ENCODE results near the gene IFITM10.
"Not testable (repeated sequence)": the region's sequence is repeated elsewhere in the genome, so short reads cannot be mapped to it uniquely, and the experiment has no call there.

IFITM10 gene

GRCh38 chr11:1777737-1778136 lies 27.3 kb upstream of the IFITM10 start:
- no peak for DNase-seq

- DNase-seq, result no peak
These were observed 26.7 kb upstream of the IFITM10 start for GRCh38 chr11:1776944-1777715.

GRCh38 chr11:1776331-1776851 lies 26.0 kb upstream of the IFITM10 start:
- DNase-seq, result no peak

DNA sequence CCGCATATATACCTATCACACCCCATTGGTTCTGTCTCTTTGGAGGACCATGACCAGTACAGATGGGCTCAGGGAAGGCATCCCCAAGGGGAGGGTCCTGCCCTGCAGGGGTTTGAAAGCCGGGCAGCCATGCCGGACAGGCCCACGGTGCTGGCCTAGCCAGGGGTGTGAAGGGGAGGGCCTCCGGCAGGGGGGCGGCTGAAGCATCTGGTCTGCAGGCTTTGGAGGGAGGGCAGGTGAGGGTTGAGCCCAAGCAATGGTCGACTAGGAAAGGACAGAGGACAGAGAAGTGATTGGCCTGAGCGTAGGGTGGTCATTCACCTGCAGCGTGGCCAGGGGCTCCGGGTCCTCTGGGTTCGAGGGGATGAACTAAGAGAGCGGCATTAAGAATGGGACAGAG lies 24.5 kb upstream of the IFITM10 start:
- no peak for DNase-seq

DNA sequence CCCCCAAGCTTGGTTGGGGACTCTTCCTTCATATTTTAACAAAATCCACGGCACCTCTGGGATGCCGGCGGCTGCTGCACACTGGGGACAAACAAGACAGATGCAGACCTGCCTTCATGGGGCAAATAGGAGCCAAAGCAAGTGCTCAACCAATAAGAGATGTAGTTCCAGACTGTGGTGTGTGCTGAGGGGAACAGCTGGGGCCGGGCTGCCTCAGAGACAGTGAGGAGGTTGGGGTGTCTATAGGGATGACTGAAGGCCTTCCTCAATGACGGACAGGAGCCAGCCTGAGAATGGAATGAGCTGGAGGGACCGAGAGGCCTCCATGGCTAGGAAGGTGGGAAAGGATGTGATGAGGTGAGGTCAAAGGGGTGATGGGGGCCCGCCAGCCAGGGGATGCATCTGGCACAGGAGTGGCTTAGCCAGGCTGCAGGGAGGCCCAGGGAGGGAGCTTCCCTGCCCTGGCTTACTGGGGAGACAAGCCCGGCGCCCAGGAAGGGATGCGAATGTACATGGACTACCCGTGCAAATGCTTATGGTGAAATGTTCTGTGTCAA lies 23.7 kb upstream of the IFITM10 start:
- no peak for DNase-seq

GRCh38 chr11:1773131-1773993 lies 23.0 kb upstream of the IFITM10 start:
- no peak for DNase-seq

GRCh38 chr11:1772270-1773130 lies 22.1 kb upstream of the IFITM10 start:
- DNase-seq, result peak; percentile 83

DNA sequence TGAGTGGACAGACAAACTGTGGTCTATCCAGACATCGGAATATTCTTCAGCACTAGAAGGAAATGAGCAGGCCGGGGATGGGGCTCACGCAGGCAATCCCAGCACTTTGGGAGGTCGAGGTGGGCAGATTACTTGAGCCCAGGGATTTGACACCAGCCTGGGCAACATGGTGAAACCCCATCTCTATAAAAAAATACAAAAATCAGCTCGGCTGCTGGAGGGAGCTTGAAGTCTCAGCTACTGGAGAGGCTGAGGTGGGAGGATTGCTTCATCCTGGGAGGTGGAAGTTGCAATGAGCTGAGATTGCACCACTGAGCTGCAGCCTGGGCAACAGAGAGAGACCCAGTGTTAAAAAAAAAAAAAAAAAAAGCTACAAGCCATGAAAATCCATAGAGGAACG lies 21.3 kb upstream of the IFITM10 start:
- no peak for DNase-seq

DNA sequence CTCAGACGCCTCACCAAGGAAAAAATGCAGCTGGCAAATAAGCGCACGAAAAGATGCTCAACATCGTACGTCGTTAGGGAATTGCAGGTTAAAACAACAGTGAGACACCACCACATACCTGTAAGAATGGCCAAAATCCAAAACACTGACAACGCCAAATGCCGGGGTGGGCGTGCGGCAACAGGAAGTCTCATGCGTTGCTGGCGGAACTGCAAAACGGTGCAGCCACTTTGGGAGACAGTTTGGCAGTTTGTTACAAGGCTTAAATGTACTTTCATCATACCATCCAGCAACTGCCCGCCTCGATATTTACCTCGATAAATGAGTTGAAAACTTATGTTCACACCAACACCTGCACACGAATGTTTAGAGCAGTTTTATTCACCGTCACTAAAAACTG lies 20.9 kb upstream of the IFITM10 start:
- DNase-seq, result no peak

DNA sequence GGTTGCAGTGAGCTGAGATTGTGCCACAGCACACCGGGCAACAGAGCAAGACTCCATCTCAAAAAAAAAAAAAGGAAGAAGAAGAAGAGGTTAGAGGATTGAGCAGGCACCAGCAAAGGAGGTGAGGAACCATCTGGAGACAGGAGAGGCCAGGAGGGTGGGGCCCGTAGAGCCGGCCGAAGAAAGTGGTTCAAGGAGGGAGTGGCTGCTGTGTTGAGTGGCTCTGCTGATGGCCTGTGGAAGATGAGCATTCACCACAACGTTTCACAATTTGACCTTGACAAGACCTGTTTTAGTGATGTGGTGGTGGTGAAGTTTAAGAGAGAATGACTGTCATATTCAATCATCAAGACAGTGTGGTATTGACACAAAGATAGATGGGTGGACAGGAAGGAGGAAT lies 20.1 kb upstream of the IFITM10 start:
- DNase-seq, result no peak

- DNase-seq, result no peak
These were observed 19.7 kb upstream of the IFITM10 start for GRCh38 chr11:1770061-1770460.

DNA sequence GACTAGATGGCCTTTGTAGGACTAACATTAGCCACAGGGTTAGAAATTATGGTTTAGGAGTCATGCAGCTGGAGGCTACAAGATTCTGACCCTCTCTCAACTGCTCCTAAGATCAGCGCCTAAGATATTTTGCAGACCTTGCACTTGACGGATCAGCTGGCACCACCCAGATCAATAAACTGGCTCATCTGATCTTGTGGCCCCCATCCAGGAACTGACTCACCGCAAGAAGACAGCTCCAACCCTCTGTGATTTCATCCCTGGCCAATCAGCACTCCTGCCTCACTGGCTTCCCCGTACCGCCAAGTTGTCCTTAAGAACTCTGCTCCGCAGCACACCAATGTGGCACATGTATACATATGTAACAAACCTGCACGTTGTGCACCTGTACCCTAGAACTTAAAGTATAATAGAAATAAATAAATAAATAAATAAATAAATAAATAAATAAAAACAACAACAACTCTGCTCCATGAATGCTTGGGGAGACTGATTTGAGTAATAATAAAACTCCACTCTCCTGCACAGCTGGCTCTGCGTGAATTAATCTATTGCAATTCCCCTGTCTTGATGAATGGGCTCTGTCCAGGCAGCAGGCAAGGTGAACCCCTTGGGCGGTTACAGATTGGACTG lies 19.0 kb upstream of the IFITM10 start:
- not testable (repeated sequence) for DNase-seq

- DNase-seq, result no peak
These were observed 17.7 kb upstream of the IFITM10 start for GRCh38 chr11:1768141-1768469.

GRCh38 chr11:1767399-1768140 lies 17.2 kb upstream of the IFITM10 start:
- DNase-seq, result no peak

DNA sequence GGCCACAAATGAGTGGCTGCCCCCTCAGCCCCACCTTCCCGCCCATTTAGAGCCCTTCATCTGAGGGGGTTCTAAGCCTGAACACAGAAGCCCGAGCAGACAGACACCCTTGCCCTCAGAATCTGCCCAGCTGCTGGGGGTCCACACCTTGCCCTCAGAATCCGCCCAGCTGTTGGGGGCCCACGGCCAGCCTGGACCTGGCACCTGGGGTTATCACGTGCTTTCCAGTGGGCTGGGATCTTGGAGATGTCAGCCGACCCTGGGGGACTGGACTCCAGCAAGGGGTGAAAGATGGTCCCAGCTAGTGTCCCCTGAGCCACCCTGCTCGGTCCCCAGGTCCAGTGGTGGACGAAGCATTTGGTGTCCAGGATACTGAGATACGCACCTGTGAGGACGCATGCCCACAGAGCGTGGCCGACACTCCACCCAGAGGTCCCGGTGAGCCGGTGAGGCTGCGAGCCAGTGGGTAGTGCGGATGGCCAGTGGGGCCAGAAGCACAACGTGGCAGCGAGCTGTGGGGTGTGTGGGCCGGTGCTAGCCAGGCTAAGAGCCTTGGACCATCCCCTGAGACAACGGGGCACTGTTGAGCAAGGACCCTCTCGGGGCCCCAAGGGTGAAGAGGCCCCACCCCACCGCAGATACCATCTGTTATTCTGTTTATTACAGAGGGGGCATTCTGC lies 16.5 kb upstream of the IFITM10 start:
- DNase-seq, result no peak

GRCh38 chr11:1765871-1766718 lies 15.7 kb upstream of the IFITM10 start:
- DNase-seq, result no peak

DNA sequence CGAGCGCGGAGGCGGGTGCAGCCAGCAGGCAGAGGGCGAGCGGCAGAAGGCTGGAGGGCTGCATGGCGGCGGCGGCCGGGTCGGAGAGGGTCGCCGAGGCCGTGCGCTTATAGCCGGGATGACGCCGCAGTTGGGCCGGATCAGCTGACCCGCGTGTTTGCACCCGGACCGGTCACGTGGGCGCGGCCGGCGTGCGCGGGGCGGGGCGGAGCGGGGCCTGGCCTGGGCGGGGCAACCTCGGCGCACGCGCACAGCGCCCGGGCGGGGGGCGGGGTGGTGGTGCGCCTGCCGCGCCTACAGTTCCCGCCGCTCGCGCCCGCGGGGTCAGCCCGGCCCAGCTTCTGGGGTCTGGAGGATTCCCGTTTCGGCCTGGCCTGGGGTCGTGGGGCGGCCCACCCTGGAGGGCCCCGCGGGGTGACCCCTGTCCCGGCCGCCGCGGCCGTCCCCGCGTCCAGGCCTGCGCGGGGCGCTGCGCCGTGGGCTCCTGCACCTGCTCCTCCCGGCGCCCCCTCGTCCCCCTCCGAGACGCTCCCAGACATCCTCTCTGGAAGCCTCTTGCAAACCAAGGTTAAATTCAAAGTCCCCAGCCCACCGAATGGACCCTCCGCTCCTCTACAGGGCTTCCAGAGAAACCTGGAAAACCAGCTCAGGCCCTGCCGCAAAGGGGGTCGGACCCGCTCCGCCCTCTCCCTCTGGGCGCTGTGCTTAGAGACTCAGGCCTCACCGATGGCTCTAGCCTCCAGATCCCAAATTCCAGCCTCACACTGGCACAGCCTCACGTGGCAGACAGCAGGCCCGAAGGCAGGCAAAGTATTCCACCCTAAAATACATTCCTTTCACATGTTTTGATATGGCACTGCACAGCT lies 13.6 kb upstream of the IFITM10 start, which contains the start of gene CTSD:
Gene CTSD (minus strand): TSS at position 132 of the 866 bp plus-strand sequence. CDS start 68 bp downstream, at position 64.
- DNase-seq, result peak; percentile 94

DNA sequence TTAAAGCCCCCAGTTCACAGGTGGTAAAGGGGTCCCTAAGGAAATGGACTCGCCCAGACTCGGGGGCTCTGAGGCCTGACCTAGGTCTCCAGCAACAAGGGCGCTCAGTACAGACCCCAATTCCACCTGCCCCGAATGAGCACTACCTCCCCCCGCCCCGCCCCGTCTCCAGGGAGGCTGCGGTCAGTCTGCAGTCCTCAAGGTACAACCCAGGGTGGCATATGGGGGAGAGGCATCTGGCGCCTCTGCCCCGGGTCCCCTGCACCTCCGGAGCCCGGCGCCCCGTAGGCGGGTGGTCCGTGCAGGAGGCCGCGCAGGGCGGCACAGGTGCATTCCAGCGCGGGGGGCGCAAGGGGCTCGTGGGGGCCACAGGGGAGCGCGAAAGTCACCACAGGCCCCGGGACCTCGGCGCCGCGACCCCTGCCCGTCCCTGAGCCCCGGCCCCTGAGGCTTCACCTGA lies 13.0 kb upstream of the IFITM10 start:
- DNase-seq, result peak; percentile 53

Measured in DMS53 (cell line).